SK-N-SH treated with all-trans-retinoic acid at 6 μM for 48 hours (cell line): ENCODE measurements around the gene OR6P1.

Source experiments
- ATAC-seq: fragments of 200-7000 bp; cut with Tn5 transposase; 3 replicates; pipeline ENCODE4 v1.9.1; 2020; ENCODE audit warnings: mild to moderate bottlenecking, moderate library complexity
- ARNTL ChIP-seq: fragments of 450-650 bp; formaldehyde crosslinking; IDR thresholded peaks from 2 replicates; pipeline ENCODE4 v1.5.0; 2020; ENCODE audit warnings: low read depth, mild to moderate bottlenecking, moderate library complexity, borderline replicate concordance
- BACH2 ChIP-seq: fragments of 250-450 bp; sonication (Bioruptor Pico); IDR thresholded peaks from 2 replicates; pipeline ENCODE4 v1.9.0; 2021; ENCODE audit warnings: mild to moderate bottlenecking, borderline replicate concordance
- CSDC2 ChIP-seq: fragments of 250-450 bp; sonication (Bioruptor Pico); IDR thresholded peaks from 2 replicates; pipeline ENCODE4 v1.5.0; 2020; ENCODE audit warnings: mild to moderate bottlenecking, moderate library complexity
- ESRRG ChIP-seq: fragments of 250-450 bp; sonication (Bioruptor Pico); IDR thresholded peaks from 2 replicates; pipeline ENCODE4 v1.6.1; 2021; ENCODE audit warnings: mild to moderate bottlenecking
- GLIS3 ChIP-seq: fragments of 250-450 bp; sonication (Bioruptor Pico); IDR thresholded peaks from 2 replicates; pipeline ENCODE4 v1.5.0; 2020; ENCODE audit warnings: mild to moderate bottlenecking, moderate library complexity
- ISL1 ChIP-seq: fragments of 250-450 bp; sonication (Bioruptor Pico); IDR thresholded peaks from 2 replicates; pipeline ENCODE4 v2.1.2; 2022; ENCODE audit warnings: mild to moderate bottlenecking, moderate library complexity
- OSR1 ChIP-seq: fragments of 250-450 bp; sonication (Bioruptor Pico); IDR thresholded peaks from 2 replicates; pipeline ENCODE4 v1.8.0; 2022; ENCODE audit warnings: moderate library complexity, mild to moderate bottlenecking, inconsistent platforms
- PPARA ChIP-seq: fragments of 250-450 bp; sonication (Bioruptor Pico); IDR thresholded peaks from 2 replicates; pipeline ENCODE4 v1.5.0; 2020; ENCODE audit warnings: mild to moderate bottlenecking, borderline replicate concordance
- RARB ChIP-seq: fragments of 250-450 bp; sonication (Bioruptor Pico); IDR thresholded peaks from 2 replicates; pipeline ENCODE4 v1.8.0; 2021; ENCODE audit warnings: mild to moderate bottlenecking, moderate library complexity
- SNAI2 ChIP-seq: fragments of 250-450 bp; sonication (Bioruptor Pico); IDR thresholded peaks from 2 replicates; pipeline ENCODE4 v1.5.0; 2020; ENCODE audit warnings: mild to moderate bottlenecking, moderate library complexity
- TOX ChIP-seq: fragments of 250-450 bp; sonication (Bioruptor Pico); IDR thresholded peaks from 2 replicates; pipeline ENCODE4 v1.8.0; 2021; ENCODE audit warnings: mild to moderate bottlenecking, moderate library complexity, borderline replicate concordance
- ZC3H10 ChIP-seq: fragments of 250-450 bp; sonication (Bioruptor Pico); IDR thresholded peaks from 2 replicates; pipeline ENCODE4 v1.5.1; 2021; ENCODE audit warnings: mild to moderate bottlenecking, moderate library complexity
- ZFP3 ChIP-seq: fragments of 250-450 bp; sonication (Bioruptor Pico); IDR thresholded peaks from 2 replicates; pipeline ENCODE4 v1.5.0; 2020; ENCODE audit warnings: mild to moderate bottlenecking, moderate library complexity
- ZFP30 ChIP-seq: fragments of 450-650 bp; formaldehyde crosslinking; IDR thresholded peaks from 2 replicates; pipeline ENCODE4 v1.5.0; 2022; ENCODE audit warnings: mild to moderate bottlenecking, moderate library complexity
- ZNF565 ChIP-seq: fragments of 450-650 bp; formaldehyde crosslinking; conservative IDR thresholded peaks from 2 replicates; pipeline ENCODE4 v1.5.0; 2020; ENCODE audit warnings: low read depth, mild to moderate bottlenecking, moderate library complexity
- ZNF70 ChIP-seq: fragments of 450-650 bp; formaldehyde crosslinking; IDR thresholded peaks from 2 replicates; pipeline ENCODE4 v1.5.0; 2020; ENCODE audit warnings: mild to moderate bottlenecking, moderate library complexity
- ZNF8 ChIP-seq: fragments of 450-650 bp; formaldehyde crosslinking; IDR thresholded peaks from 2 replicates; pipeline ENCODE4 v1.5.0; 2020; ENCODE audit warnings: mild to moderate bottlenecking, moderate library complexity
- TF ChIP-seq, protein P1 (sequence below): fragments of 250-450 bp; sonication (Bioruptor Pico); IDR thresholded peaks from 2 replicates; pipeline ENCODE4 v1.5.0; 2020; ENCODE audit warnings: mild to moderate bottlenecking, moderate library complexity
- TF ChIP-seq, protein P2 (sequence below): fragments of 250-450 bp; sonication (Bioruptor Pico); IDR thresholded peaks from 2 replicates; pipeline ENCODE4 v1.5.1; 2020; ENCODE audit warnings: low read depth, mild to moderate bottlenecking, moderate library complexity
- TF ChIP-seq, protein P3 (sequence below): fragments of 250-450 bp; sonication (Bioruptor Pico); IDR thresholded peaks from 2 replicates; pipeline ENCODE4 v1.8.0; 2021; ENCODE audit warnings: low read depth, mild to moderate bottlenecking, moderate library complexity, borderline replicate concordance
- TF ChIP-seq, protein P4 (sequence below): fragments of 250-450 bp; sonication (Bioruptor Pico); IDR thresholded peaks from 2 replicates; pipeline ENCODE4 v1.8.0; 2020; ENCODE audit warnings: mild to moderate bottlenecking, moderate library complexity, borderline replicate concordance

OR6P1 gene

DNA sequence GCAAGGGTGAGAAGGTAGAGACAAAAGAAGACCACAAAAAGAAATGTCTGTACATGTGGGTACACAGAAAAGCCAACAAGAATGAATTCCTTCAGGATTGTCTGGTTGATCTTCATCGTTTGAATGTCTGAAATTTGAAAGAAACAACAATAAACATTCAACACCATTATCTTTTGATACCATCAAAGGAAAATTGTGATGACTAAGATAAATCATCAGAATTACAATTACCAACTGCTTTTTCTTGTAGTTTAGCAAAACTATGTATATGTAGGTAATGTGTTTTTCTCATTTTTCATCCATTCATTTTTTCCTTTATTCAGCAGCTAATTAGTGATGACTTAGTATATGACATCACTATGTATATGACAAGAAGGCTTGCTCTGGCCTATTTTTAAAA, 9.4 kb upstream of the OR6P1 start, which contains the start of gene OR10X1:
TSS of gene OR10X1 (minus strand) at position 167 of the 400 bp plus-strand sequence. CDS start at position 167, 0 bp downstream.
- no peak for TF ChIP-seq ZFP30 (CRISPR knock-in tag)
- no peak for TF ChIP-seq ZNF8
- no peak for TF ChIP-seq ARNTL
- TF ChIP-seq ESRRG, result no peak
- TF ChIP-seq ISL1 (CRISPR knock-in tag), result no peak
- no peak for TF ChIP-seq SNAI2 (CRISPR knock-in tag)
- TF ChIP-seq, all 23 proteins: peak for 0
- ATAC-seq, result no peak

DNA sequence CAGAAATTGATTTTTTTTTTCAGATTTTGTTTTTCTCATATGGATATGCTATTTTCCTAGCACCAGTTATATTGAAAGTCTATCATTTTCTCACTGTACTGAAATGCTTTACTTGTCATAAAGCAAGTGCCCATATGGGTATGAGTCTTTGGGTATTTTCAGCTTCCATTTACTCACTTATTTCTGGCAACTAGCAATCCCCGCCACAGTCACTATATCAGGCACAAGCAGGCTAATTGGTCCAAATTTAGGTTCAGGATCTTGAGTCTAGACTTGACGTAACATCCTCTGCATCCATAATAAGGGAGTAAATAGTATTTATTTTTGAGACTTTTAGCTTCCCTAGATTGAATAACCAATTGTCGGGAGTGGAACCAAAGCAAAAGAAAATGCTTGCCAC, 7.2 kb upstream of the OR6P1 start:
- TF ChIP-seq PPARA (CRISPR knock-in tag) (no peak), CSDC2 (CRISPR knock-in tag) (no peak), ZC3H10 (CRISPR knock-in tag) (no peak), ZNF8 (no peak), ZNF565 (CRISPR knock-in tag) (no peak)
- TF ChIP-seq, protein P1, sequence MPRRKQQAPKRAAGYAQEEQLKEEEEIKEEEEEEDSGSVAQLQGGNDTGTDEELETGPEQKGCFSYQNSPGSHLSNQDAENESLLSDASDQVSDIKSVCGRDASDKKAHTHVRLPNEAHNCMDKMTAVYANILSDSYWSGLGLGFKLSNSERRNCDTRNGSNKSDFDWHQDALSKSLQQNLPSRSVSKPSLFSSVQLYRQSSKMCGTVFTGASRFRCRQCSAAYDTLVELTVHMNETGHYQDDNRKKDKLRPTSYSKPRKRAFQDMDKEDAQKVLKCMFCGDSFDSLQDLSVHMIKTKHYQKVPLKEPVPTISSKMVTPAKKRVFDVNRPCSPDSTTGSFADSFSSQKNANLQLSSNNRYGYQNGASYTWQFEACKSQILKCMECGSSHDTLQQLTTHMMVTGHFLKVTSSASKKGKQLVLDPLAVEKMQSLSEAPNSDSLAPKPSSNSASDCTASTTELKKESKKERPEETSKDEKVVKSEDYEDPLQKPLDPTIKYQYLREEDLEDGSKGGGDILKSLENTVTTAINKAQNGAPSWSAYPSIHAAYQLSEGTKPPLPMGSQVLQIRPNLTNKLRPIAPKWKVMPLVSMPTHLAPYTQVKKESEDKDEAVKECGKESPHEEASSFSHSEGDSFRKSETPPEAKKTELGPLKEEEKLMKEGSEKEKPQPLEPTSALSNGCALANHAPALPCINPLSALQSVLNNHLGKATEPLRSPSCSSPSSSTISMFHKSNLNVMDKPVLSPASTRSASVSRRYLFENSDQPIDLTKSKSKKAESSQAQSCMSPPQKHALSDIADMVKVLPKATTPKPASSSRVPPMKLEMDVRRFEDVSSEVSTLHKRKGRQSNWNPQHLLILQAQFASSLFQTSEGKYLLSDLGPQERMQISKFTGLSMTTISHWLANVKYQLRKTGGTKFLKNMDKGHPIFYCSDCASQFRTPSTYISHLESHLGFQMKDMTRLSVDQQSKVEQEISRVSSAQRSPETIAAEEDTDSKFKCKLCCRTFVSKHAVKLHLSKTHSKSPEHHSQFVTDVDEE (CRISPR knock-in tag), result no peak
- no peak for ATAC-seq

DNA sequence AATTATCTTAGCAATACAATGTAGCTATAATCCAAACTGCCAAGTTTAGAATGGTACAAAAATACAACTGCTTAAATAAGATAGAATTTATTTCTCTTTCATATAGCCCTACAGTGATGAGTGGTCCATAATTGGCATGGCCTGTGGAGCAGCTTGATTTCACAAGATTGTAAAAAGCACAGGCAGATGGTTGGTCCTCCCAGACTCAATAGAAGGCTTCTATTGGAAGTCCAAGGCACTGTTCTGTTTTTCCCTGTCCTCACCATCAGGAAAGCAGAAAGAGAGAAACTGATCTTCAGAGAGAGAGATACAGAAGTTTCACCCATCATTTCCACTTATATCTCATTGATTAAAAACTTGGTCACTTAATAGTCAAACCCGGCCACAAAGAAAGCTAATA, 1.8 kb upstream of the OR6P1 start:
- no peak for ATAC-seq
- no peak for TF ChIP-seq SNAI2 (CRISPR knock-in tag)
- no peak for TF ChIP-seq ARNTL
- TF ChIP-seq ZNF70 (CRISPR knock-in tag), result no peak
- TF ChIP-seq, protein P2, sequence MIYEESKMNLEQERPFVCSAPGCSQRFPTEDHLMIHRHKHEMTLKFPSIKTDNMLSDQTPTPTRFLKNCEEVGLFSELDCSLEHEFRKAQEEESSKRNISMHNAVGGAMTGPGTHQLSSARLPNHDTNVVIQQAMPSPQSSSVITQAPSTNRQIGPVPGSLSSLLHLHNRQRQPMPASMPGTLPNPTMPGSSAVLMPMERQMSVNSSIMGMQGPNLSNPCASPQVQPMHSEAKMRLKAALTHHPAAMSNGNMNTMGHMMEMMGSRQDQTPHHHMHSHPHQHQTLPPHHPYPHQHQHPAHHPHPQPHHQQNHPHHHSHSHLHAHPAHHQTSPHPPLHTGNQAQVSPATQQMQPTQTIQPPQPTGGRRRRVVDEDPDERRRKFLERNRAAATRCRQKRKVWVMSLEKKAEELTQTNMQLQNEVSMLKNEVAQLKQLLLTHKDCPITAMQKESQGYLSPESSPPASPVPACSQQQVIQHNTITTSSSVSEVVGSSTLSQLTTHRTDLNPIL (CRISPR knock-in tag), result no peak
- TF ChIP-seq TOX (CRISPR knock-in tag), result no peak
- no peak for TF ChIP-seq ESRRG
- no peak for TF ChIP-seq PPARA (CRISPR knock-in tag)
- TF ChIP-seq ZFP30 (CRISPR knock-in tag), result no peak

DNA sequence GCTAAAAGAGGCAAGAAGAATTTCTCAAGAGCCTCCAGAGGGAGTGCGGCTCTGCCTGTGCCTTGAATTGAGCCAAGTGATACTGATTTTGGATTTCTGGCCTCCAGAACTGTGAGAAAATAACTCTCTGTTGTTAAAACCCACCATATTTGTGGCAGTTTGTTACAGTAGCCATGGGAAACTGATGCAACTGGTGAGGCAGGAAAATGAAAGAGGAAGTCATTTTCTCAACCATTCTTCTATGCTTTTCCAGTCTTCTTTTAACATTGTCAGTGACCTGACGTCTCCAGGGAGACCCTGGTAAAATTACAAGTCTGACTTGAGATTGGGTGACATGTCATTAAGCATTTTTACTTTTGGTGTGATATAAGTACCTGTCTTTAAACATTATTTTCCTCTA, 5.8 kb downstream of the OR6P1 start:
- ATAC-seq, result no peak
- no peak for TF ChIP-seq ZNF565 (CRISPR knock-in tag)
- TF ChIP-seq, protein P3, sequence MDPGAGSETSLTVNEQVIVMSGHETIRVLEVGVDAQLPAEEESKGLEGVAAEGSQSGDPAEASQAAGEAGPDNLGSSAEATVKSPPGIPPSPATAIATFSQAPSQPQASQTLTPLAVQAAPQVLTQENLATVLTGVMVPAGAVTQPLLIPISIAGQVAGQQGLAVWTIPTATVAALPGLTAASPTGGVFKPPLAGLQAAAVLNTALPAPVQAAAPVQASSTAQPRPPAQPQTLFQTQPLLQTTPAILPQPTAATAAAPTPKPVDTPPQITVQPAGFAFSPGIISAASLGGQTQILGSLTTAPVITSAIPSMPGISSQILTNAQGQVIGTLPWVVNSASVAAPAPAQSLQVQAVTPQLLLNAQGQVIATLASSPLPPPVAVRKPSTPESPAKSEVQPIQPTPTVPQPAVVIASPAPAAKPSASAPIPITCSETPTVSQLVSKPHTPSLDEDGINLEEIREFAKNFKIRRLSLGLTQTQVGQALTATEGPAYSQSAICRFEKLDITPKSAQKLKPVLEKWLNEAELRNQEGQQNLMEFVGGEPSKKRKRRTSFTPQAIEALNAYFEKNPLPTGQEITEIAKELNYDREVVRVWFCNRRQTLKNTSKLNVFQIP (CRISPR knock-in tag), result no peak

DNA sequence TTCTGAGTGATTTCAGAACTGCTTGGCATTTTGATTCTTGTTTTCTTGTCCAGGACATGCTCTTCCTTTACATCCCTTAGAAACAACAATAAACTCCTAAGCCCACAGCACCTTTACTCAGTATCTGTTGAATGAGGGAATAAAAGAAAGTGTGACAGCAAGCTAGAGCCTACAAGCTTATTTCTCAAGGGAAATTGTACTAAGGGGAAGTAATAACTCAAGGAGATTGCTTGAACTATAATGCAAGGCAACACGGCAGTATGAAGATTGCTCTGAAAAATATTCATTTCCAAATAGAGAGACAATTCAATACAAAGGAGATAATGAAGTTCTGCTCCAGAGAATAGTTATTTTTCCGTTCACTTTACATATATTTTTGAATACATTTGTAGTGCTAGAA, 6.5 kb downstream of the OR6P1 start:
- ATAC-seq, result no peak
- no peak for TF ChIP-seq ISL1 (CRISPR knock-in tag)
- no peak for TF ChIP-seq ZC3H10 (CRISPR knock-in tag)
- no peak for TF ChIP-seq SNAI2 (CRISPR knock-in tag)
- TF ChIP-seq ZNF70 (CRISPR knock-in tag), result no peak
- no peak for TF ChIP-seq OSR1 (CRISPR knock-in tag)
- TF ChIP-seq ZFP3 (CRISPR knock-in tag), result no peak
- TF ChIP-seq ZFP30 (CRISPR knock-in tag), result no peak
- no peak for TF ChIP-seq ZNF565 (CRISPR knock-in tag)
- no peak for TF ChIP-seq GLIS3 (CRISPR knock-in tag)
- TF ChIP-seq BACH2, result no peak
- TF ChIP-seq, protein P4, sequence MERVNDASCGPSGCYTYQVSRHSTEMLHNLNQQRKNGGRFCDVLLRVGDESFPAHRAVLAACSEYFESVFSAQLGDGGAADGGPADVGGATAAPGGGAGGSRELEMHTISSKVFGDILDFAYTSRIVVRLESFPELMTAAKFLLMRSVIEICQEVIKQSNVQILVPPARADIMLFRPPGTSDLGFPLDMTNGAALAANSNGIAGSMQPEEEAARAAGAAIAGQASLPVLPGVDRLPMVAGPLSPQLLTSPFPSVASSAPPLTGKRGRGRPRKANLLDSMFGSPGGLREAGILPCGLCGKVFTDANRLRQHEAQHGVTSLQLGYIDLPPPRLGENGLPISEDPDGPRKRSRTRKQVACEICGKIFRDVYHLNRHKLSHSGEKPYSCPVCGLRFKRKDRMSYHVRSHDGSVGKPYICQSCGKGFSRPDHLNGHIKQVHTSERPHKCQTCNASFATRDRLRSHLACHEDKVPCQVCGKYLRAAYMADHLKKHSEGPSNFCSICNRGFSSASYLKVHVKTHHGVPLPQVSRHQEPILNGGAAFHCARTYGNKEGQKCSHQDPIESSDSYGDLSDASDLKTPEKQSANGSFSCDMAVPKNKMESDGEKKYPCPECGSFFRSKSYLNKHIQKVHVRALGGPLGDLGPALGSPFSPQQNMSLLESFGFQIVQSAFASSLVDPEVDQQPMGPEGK (CRISPR knock-in tag), result no peak
- TF ChIP-seq ARNTL, result no peak
- TF ChIP-seq RARB, result no peak
